ENCODE measurements around the gene NEUROD4. TPM values are rescaled to one million over a fixed set of nuclear protein-coding genes. Genes with fewer than 3 reads are reported as not detected.
"Not testable (repeated sequence)": the region's sequence is repeated elsewhere in the genome, so short reads cannot be mapped to it uniquely, and the experiment has no call there.

Gene NEUROD4
- total RNA-seq, 4 donors from 2014 or later = not detected

DNA sequence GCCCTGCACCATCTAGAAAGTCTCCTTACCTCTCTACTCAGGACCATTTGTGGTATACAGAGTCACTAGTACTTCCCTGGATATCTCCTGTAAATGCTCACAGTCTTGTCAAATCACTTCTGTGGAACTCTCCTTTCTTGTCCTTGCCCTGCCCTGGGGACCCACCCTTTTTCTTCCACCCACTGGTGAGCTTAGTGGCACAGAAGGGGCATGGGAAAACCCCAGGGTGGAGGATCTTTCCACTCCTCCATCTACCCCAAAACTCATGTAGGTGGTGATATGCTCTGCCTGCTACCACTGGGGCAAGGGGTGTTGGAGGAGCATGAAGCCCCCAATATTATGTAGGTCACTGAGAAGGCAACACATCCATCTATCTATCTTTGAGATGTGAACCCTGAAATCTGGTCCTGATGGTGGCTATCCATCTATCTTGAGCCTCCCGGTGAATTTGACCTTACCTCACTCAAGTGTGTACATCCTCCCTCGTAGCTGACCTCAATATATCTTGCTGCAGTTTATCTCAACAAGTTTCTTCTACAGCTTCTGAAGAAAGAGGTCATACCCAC, 36.2 kb upstream of the NEUROD4 start:
- peaks cover 0 to 16% (median 0%) of the 10 kb centered on the region in 4 donors for H3K4me1 ChIP-seq
- H3K9me3 ChIP-seq = no peaks in the 10 kb centered on the region
- TF ChIP-seq EP300 (IDR thresholded peaks at IDR 0.05) (no peak), POLR2A (IDR thresholded peaks at IDR 0.05) (no peak)
- TF ChIP-seq, protein P1, sequence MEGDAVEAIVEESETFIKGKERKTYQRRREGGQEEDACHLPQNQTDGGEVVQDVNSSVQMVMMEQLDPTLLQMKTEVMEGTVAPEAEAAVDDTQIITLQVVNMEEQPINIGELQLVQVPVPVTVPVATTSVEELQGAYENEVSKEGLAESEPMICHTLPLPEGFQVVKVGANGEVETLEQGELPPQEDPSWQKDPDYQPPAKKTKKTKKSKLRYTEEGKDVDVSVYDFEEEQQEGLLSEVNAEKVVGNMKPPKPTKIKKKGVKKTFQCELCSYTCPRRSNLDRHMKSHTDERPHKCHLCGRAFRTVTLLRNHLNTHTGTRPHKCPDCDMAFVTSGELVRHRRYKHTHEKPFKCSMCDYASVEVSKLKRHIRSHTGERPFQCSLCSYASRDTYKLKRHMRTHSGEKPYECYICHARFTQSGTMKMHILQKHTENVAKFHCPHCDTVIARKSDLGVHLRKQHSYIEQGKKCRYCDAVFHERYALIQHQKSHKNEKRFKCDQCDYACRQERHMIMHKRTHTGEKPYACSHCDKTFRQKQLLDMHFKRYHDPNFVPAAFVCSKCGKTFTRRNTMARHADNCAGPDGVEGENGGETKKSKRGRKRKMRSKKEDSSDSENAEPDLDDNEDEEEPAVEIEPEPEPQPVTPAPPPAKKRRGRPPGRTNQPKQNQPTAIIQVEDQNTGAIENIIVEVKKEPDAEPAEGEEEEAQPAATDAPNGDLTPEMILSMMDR (IDR thresholded peaks at IDR 0.05) = no peak
- peak overlapping the region in 1 of 4 donors; percentile 17 for H3K4me3 ChIP-seq
- WGBS, 2 donors = 90 to 93% methylated on average over 2 of the region's 2 CpGs
- peak overlapping the region in 1 of 4 donors; percentile 77 for H3K27ac ChIP-seq
- no peak for DNase-seq (ENCODE audit: low spot score in 2 of 2)
- H3K27me3 ChIP-seq = no peaks in the 10 kb centered on the region
- H3K36me3 ChIP-seq = no peaks in the 10 kb centered on the region

DNA sequence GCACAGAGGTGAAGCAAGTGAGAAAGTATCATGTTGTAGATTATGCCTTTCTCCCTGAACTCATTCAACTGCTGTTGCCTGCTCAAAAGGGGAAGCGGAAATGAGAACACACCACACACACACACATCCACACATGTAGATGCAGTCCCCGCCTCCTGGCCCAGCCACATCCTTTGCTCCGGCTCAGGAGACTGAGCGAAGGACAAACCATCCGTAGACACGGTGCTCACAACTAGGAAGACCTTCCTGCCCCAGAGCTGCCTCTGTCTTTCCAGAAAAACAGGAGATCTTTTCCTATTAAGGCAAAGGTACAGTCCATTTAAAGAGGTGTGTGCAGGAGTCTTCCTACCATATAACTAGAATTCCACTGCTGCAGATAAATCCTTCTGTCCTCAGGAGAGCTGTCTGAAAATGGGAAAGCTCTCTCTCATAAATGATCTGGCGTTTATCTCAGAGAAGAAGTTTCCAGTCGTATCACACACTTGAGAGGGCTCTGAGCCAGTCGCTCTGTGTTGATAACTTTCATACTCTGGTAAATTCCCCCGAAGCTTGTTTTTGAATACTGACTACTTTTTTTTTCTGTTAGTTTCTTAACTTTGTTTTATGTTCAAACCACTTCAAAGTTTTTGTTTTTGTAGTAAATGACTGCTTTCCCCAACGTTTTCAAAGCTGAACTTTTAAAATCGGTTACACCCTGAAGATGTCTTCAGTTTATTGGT, 35.0 kb upstream of the NEUROD4 start, which contains the start of gene TESPA1:
Gene TESPA1, minus strand, starts transcription at position 105 of the 719 bp plus-strand sequence. CDS start 10,200 bp downstream, outside the sequence.
- peak within 1 kb of the TSS in 2 of 4 donors; percentile 61 to 77 for H3K27ac ChIP-seq
- no peaks in the 10 kb centered on the region for H3K9me3 ChIP-seq
- peaks cover 0 to 21% (median 0%) of the 10 kb centered on the region in 4 donors for H3K4me1 ChIP-seq
- DNase-seq (ENCODE audit: low spot score in 2 of 2) = peak; percentile 38 to 56
- no peaks in the 10 kb centered on the region for H3K27me3 ChIP-seq
- 36 to 50% methylated on average over 12 of the region's 12 CpGs for WGBS, 2 donors
- H3K36me3 ChIP-seq = no peaks in the 10 kb centered on the region
- TF ChIP-seq EP300 (IDR thresholded peaks at IDR 0.05) (no peak), POLR2A (IDR thresholded peaks at IDR 0.05) (no peak)
- TF ChIP-seq, protein P1 (IDR thresholded peaks at IDR 0.05) = no peak
- peak within 1 kb of the TSS in 2 of 4 donors; percentile 12 to 17 for H3K4me3 ChIP-seq

DNA sequence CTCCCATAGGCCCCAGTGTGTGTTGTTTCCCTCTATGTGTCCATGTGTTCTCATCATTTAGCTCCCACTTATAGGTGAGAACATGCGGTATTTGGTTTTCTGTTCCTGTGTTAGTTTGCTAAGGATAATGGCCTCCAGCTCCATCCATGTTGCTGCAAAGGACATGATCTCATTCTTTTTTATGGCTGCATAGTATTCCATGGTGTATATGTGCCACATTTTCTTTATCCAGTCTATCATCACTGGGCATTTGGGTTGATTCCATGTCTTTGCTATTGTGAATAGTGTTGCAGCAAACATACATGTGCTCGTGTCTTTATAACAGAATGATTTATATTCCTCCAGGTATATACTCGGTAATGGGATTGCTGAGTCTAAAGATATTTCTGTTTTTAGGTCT, 33.0 kb upstream of the NEUROD4 start:
- not testable (repeated sequence) for H3K4me3 ChIP-seq; H3K9me3 ChIP-seq; DNase-seq (ENCODE audit: low spot score in 2 of 2); H3K36me3 ChIP-seq; H3K27ac ChIP-seq; H3K27me3 ChIP-seq
- H3K4me1 ChIP-seq = peaks cover 0 to 21% (median 0%) of the 10 kb centered on the region in 4 donors
- WGBS, 2 donors = 94 to 95% methylated on average over 3 of the region's 3 CpGs

DNA sequence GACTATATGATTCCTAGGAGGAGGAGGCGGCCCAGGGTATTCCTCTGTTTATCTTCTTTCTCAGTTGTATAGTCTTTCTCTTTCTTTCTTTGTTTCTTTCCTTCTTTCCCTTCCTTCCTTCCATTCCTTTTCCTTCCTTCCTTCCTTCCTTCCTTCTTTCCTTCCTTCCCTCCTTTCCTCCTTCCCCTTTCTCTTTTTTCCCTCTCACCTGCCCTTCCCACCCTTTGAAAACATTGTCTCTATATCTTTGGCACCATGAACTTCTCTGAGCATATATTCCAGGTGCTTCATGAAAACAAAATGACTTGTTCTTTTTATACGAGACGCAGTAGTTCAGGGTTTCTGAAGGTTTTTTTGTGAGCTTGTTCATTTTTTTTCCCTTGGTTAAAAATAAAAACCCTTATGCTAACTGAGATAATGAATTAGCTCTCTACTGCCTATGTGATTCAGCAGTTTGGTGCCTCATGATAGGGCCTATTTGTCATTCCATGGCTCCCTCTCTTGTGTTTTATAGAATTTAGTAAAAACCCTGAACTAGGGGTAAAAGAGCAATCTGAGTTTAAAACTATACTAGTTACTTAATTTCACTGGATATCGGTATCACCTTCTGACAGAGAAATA, 32.1 kb upstream of the NEUROD4 start:
- DNase-seq (ENCODE audit: low spot score in 2 of 2) = no peak
- Histone ChIP-seq H3K36me3 (no peaks in the 10 kb centered on the region), H3K4me1 (peaks cover 0 to 21% (median 0%) of the 10 kb centered on the region in 4 donors), H3K27me3 (no peaks in the 10 kb centered on the region), H3K4me3 (no peak overlapping the region), H3K27ac (no peak overlapping the region), H3K9me3 (no peaks in the 10 kb centered on the region)
- WGBS, 2 donors = 73 to 74% methylated on average over 4 of the region's 4 CpGs
- TF ChIP-seq POLR2A (IDR thresholded peaks at IDR 0.05) = no peak
- TF ChIP-seq, protein P1 (IDR thresholded peaks at IDR 0.05) = no peak
- TF ChIP-seq EP300 (IDR thresholded peaks at IDR 0.05) = no peak

DNA sequence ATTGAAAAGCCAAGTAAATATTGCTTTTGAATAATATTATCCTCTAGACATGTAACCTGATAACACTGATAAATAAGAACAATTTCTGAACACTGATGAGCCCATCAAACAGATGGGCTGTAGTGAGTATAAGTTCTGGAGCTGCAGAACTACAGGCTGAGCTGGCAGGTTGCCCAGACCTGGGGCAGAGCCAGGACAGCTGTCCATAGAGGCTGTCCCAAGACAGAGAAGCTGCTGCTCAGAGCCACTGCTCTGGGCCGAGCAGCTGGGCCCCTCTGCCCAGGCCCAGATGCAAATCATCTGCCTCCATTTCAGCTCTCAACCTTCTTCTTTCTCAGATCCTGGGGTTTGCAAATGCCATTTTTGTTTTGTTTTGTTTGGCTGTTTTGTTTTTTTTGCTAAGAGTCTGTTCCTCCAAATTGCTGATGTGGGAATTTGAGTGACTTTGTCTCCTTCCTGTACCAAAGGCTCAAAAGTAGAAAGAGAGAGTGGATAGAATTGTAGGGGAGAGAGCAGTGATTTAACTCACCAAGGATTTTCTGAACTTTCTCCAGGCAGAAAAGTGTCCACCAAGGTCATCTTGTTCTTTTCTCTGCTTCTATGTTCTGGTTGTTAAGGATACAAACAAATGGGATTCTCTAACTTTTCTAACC, 31.2 kb upstream of the NEUROD4 start:
- peak; percentile 62 to 76 for DNase-seq (ENCODE audit: low spot score in 2 of 2)
- peak overlapping the region in 1 of 4 donors; percentile 22 for H3K27ac ChIP-seq
- peaks cover 0 to 25% (median 0%) of the 10 kb centered on the region in 4 donors for H3K4me1 ChIP-seq
- WGBS, 2 donors = 8 to 14% methylated on average over 1 of the region's 1 CpG
- no peak for TF ChIP-seq EP300 (IDR thresholded peaks at IDR 0.05)
- TF ChIP-seq, protein P1 (IDR thresholded peaks at IDR 0.05) = no peak
- TF ChIP-seq POLR2A (IDR thresholded peaks at IDR 0.05) = no peak
- H3K27me3 ChIP-seq = no peaks in the 10 kb centered on the region
- H3K9me3 ChIP-seq = no peaks in the 10 kb centered on the region
- no peak overlapping the region for H3K4me3 ChIP-seq
- H3K36me3 ChIP-seq = no peaks in the 10 kb centered on the region

Measured in tibial nerve (tissue), 4 donors.